SH-SY5Y (cell line): Measurements from ENCODE around the gene KRT2.

Experiments used
- GATA2 ChIP-seq: IDR thresholded peaks from 2 replicates; pipeline ENCODE4 v1.6.1; 2011; ENCODE audit warnings: mild to moderate bottlenecking, low read depth, low read length
- GATA3 ChIP-seq: IDR thresholded peaks from 2 replicates; pipeline ENCODE4 v1.6.1; 2011; ENCODE audit warnings: low read depth, mild to moderate bottlenecking, low read length, moderate library complexity

DNA sequence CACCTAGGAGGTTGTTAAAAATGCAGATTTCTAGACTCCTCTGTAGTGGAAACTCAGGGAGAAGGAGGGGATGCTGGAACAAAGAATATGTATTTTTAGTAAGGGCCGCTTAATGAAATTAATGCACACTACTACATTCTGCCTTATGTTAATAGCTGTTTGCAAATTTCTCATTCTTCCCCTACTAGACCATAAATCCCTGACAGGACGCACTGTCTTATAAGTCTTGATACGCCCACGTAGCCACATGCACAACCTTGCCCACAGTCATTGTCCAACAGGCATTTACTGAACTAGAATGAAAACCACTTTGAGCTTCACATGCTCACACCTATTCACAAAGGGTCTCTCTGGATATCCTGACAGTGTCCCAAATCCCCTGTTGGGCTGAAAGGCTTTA lies 10.5 kb downstream of the KRT2 start:
- TF ChIP-seq GATA2 (no peak), GATA3 (no peak)
